T-helper 22 cell (primary cell): ENCODE results near the gene FUBP3.

Experiments used
- DNase-seq: peaks from one replicate; pipeline ENCODE4 v3.0.0-alpha.2; 2020; ENCODE audit warnings: low read depth

FUBP3 gene

GRCh38 chr9:130662099-130662969, 83.0 kb downstream of the FUBP3 start:
- no peak for DNase-seq

- no peak for DNase-seq
Observed at GRCh38 chr9:130662970-130663257, 83.5 kb downstream of the FUBP3 start.

- no peak for DNase-seq
Observed at GRCh38 chr9:130663258-130663976, 84.0 kb downstream of the FUBP3 start.

GRCh38 chr9:130663977-130664250, 84.5 kb downstream of the FUBP3 start:
- no peak for DNase-seq

- no peak for DNase-seq
Observed at GRCh38 chr9:130664251-130665028, 85.1 kb downstream of the FUBP3 start, which contains the start of gene PRDM12. PRDM12 (plus strand) TSS chr9:130664594; CDS start chr9:130664654, 60 bp downstream.

- DNase-seq, result no peak
Observed at GRCh38 chr9:130665029-130665430, 85.7 kb downstream of the FUBP3 start.

- DNase-seq, result no peak
Observed at GRCh38 chr9:130665431-130666392, 86.3 kb downstream of the FUBP3 start.

- no peak for DNase-seq
Observed at GRCh38 chr9:130666393-130667119, 87.2 kb downstream of the FUBP3 start.

GRCh38 chr9:130667120-130667435, 87.7 kb downstream of the FUBP3 start:
- DNase-seq, result no peak

GRCh38 chr9:130668196-130668595, 88.8 kb downstream of the FUBP3 start:
- DNase-seq, result no peak

- DNase-seq, result no peak
Observed at GRCh38 chr9:130668659-130669058, 89.3 kb downstream of the FUBP3 start.

GRCh38 chr9:130669965-130670364, 90.6 kb downstream of the FUBP3 start:
- no peak for DNase-seq

GRCh38 chr9:130670644-130671043, 91.3 kb downstream of the FUBP3 start:
- DNase-seq, result no peak

- no peak for DNase-seq
Observed at GRCh38 chr9:130672466-130672865, 93.1 kb downstream of the FUBP3 start.

GRCh38 chr9:130672933-130673615, 93.7 kb downstream of the FUBP3 start:
- DNase-seq, result no peak

- no peak for DNase-seq
Observed at GRCh38 chr9:130675396-130675795, 96.0 kb downstream of the FUBP3 start.

GRCh38 chr9:130677252-130677651, 97.9 kb downstream of the FUBP3 start:
- DNase-seq, result no peak

- DNase-seq, result peak; percentile 30
Observed at GRCh38 chr9:130680836-130681768, 101.7 kb downstream of the FUBP3 start.

- no peak for DNase-seq
Observed at GRCh38 chr9:130681769-130682420, 102.5 kb downstream of the FUBP3 start.
